Fibroblast of villous mesenchyme (primary cell): Measurements from ENCODE around the gene LCAT. TPM values are rescaled to one million over a fixed set of nuclear protein-coding genes. Genes with fewer than 3 reads are reported as not detected.

Experiments used
- DNase-seq: peaks from one replicate; pipeline ENCODE4 v3.0.0-alpha.2; 2010; ENCODE audit warnings: low read depth
- H3K4me3 ChIP-seq: 2 replicates; pipeline ENCODE4 v1.5.1; 2011; ENCODE audit warnings: low read depth, mild to moderate bottlenecking, low read length
- CTCF ChIP-seq: IDR thresholded peaks from 2 replicates; pipeline ENCODE4 v1.5.1; 2012; ENCODE audit warnings: low read depth, mild to moderate bottlenecking, low read length; ENCODE audit not compliant: insufficient read depth
- total RNA-seq: library from RNA; depleted of rRNA; stranded (reverse); fragments of >200 nt; gene quantifications from 2 replicates; pipeline ENCODE4 v1.2.3, GENCODE V29; 2012

Gene LCAT
- total RNA-seq, 1 donor, result 8.6 TPM

GRCh38 chr16:67892375-67892774 lies 51.5 kb downstream of the LCAT start:
- no peak for TF ChIP-seq CTCF
- peak overlapping the region; percentile 62 for H3K4me3 ChIP-seq
- no peak for DNase-seq

Other genes starting within 250 kb of the LCAT start
- gene GFOD2, start 224.8 kb downstream of the LCAT start, total RNA-seq, result 13.5 and 15.5 TPM in 2 replicates
- gene RANBP10, start 137.6 kb downstream of the LCAT start, total RNA-seq, result 6.1 and 8.6 TPM in 2 replicates
- 0.32 and 1.3 TPM in 2 replicates for gene TSNAXIP1, start 137.2 kb downstream of the LCAT start, total RNA-seq
- gene THAP11, start 101.8 kb downstream of the LCAT start, total RNA-seq, result 24.8 and 28.9 TPM in 2 replicates
- gene NUTF2, start 97.2 kb downstream of the LCAT start, total RNA-seq, result 255 and 342 TPM in 2 replicates
- gene CENPT, start 96.4 kb downstream of the LCAT start, total RNA-seq, result 31.6 and 39.7 TPM in 2 replicates
- gene EDC4, start 71.1 kb downstream of the LCAT start, total RNA-seq, result 60.6 and 85.1 TPM in 2 replicates
- not detected in 2 replicates for gene NRN1L, start 59.2 kb downstream of the LCAT start, total RNA-seq
- gene PSKH1, start 50.9 kb downstream of the LCAT start, total RNA-seq, result 13.0 and 13.2 TPM in 2 replicates
- gene CTRL, start 12.3 kb downstream of the LCAT start, total RNA-seq, result 1.3 TPM in 1 of 2 replicates, not detected in the other
- gene PSMB10, start 7.3 kb downstream of the LCAT start, total RNA-seq, result 54.0 and 72.8 TPM in 2 replicates
- 90.5 and 104 TPM in 2 replicates for gene SLC12A4, start 24.5 kb upstream of the LCAT start, total RNA-seq
- not detected in 2 replicates for gene DPEP3, start 36.4 kb upstream of the LCAT start, total RNA-seq
- gene DPEP2, start 55.4 kb upstream of the LCAT start, total RNA-seq, result under 0.01 TPM in 1 of 2 replicates, not detected in the other
- under 0.01 TPM in 1 of 2 replicates, not detected in the other for gene DPEP2NB, start 71.8 kb upstream of the LCAT start, total RNA-seq
- gene DDX28, start 79.1 kb upstream of the LCAT start, total RNA-seq, result 12.1 and 13.2 TPM in 2 replicates
- 14.5 and 19.4 TPM in 2 replicates for gene DUS2, start 79.2 kb upstream of the LCAT start, total RNA-seq
- gene NFATC3, start 141.2 kb upstream of the LCAT start, total RNA-seq, result 22.5 and 32.8 TPM in 2 replicates